NT2/D1 (cell line): Measurements from ENCODE around the gene RP9.

Experiments
- YY1 ChIP-seq: IDR thresholded peaks from 2 replicates; pipeline ENCODE4 v1.6.1; 2011; ENCODE audit not compliant: insufficient read length, insufficient read depth
- ZNF274 ChIP-seq: IDR thresholded peaks from 2 replicates; pipeline ENCODE4 v1.6.1; 2011; ENCODE audit warnings: mild to moderate bottlenecking, low read depth, low read length

DNA sequence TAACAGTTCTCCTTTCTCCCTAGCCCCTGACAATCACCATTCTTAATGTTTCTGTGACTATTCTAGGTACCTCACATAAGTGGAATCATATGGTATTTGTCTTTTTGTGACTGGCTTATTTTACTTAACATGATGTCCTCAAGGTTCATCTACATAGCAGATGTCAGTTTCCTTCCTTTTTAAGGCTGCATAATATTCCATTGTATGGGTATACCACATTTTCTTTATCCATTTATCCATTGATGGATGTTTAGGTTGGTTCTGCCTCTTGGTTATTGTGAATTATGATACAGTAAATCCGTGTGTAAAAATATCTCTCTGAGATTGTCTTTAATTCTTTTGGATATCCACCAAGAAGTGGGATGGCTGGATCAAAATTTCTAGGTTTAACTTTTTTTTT is 33.4 kb upstream of the RP9 start:
- TF ChIP-seq YY1: no peak
- TF ChIP-seq ZNF274: no peak
